Ishikawa (cell line): ENCODE data around the gene SYT3.

Experiments used
- EGR1 ChIP-seq: IDR thresholded peaks from 2 replicates; pipeline ENCODE4 v1.6.1; 2012
- EP300 ChIP-seq: IDR thresholded peaks from 2 replicates; pipeline ENCODE4 v1.6.1; 2012; ENCODE audit warnings: borderline replicate concordance
- NFIC ChIP-seq: IDR thresholded peaks from 2 replicates; pipeline ENCODE4 v1.6.1; 2012
- RAD21 ChIP-seq: IDR thresholded peaks from 2 replicates; pipeline ENCODE4 v1.6.1; 2012; ENCODE audit warnings: low read depth
- REST ChIP-seq: IDR thresholded peaks from 2 replicates; pipeline ENCODE4 v1.6.1; 2012; ENCODE audit warnings: low read depth, mild to moderate bottlenecking
- TAF1 ChIP-seq: IDR thresholded peaks from 2 replicates; pipeline ENCODE4 v1.6.1; 2012; ENCODE audit warnings: low read depth, mild to moderate bottlenecking
- TCF12 ChIP-seq: IDR thresholded peaks from 2 replicates; pipeline ENCODE4 v1.6.1; 2012; ENCODE audit warnings: low read depth
- YY1 ChIP-seq: IDR thresholded peaks from 2 replicates; pipeline ENCODE4 v1.6.1; 2012; ENCODE audit warnings: low read depth

- TF ChIP-seq EGR1 (no peak), EP300 (no peak), TAF1 (no peak), YY1 (no peak), NFIC (no peak), TCF12 (no peak), REST (no peak), RAD21 (no peak)
Observed at GRCh38 chr19:50667177-50667758, 27.6 kb upstream of the SYT3 start.
